K562 treated with DMSO at 1 percent for 24 hours (cell line): Measurements from ENCODE around the gene CCL23. TPM values are rescaled to one million over a fixed set of nuclear protein-coding genes. Genes with fewer than 3 reads are reported as not detected.

Experiments
- total RNA-seq: library from RNA; unstranded; fragments of 300-600 nt; gene quantifications from 2 replicates; pipeline ENCODE4 v1.2.3, GENCODE V29; 2022; ENCODE audit warnings: low read depth; ENCODE audit not compliant: insufficient read depth

Gene CCL23, protein sequence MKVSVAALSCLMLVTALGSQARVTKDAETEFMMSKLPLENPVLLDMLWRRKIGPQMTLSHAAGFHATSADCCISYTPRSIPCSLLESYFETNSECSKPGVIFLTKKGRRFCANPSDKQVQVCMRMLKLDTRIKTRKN
- total RNA-seq: not detected in 2 replicates

DNA sequence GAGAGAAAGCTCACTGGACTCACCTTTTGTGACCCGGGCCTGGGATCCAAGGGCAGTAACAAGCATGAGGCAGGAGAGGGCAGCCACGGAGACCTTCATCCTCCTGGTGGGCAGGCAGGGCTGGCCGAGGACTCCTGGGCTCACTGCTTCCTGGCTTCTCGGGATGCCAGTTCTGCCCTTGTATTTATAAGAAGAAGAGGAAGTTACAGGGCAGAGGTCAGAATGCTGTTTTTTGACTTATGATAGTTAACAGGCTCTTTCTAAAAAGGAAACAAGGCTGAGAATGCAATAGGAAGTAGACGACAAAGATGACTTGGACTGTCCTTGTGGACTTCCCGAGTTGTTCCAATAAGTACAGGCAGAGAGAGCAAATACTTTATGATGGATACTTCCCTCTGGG is at the start of gene CCL23:
TSS of gene CCL23 (minus strand) at position 174 of the 400 bp plus-strand sequence. CDS start at position 99, 75 bp downstream.

GRCh38 chr17:36063786-36064541 is 46.2 kb upstream of the CCL23 start, which contains the start of gene CCL18:
CCL18 (plus strand) TSS chr17:36064272; CDS start chr17:36064343, 71 bp downstream.

GRCh38 chr17:36001110-36001771 is 16.5 kb downstream of the CCL23 start, which contains the start of gene CCL15:
CCL15 (minus strand) TSS chr17:36001553; CDS start chr17:36001492, 61 bp downstream.

GRCh38 chr17:35986643-35987042 is 31.1 kb downstream of the CCL23 start, which contains the start of gene CCL14:
CCL14 (minus strand) TSS chr17:35986729; CDS start chr17:35986649, 80 bp downstream.

GRCh38 chr17:35981246-35981645 is 36.5 kb downstream of the CCL23 start, which contains the start of gene CCL16:
CCL16 (minus strand) TSS chr17:35981497; CDS start chr17:35981420, 77 bp downstream.

Other genes with a start within 250 kb of the CCL23 start
- not detected in 2 replicates for gene MMP28, start 222.3 kb downstream of the CCL23 start, total RNA-seq
- gene TAF15, start 208.5 kb downstream of the CCL23 start, total RNA-seq: 127 and 139 TPM in 2 replicates
- gene HEATR9, start 149.1 kb downstream of the CCL23 start, total RNA-seq: not detected in 2 replicates
- 0.53 and 0.67 TPM in 2 replicates for gene CCL5, start 137.6 kb downstream of the CCL23 start, total RNA-seq
- gene RDM1, start 87.2 kb downstream of the CCL23 start, total RNA-seq: 10.2 and 13.9 TPM in 2 replicates
- not detected in 2 replicates for gene LYZL6, start 74.3 kb downstream of the CCL23 start, total RNA-seq
- gene CCL16, start 36.5 kb downstream of the CCL23 start, total RNA-seq: not detected in 2 replicates
- not detected in 2 replicates for gene CCL14, start 31.2 kb downstream of the CCL23 start, total RNA-seq
- not detected in 2 replicates for gene CCL15, start 16.4 kb downstream of the CCL23 start, total RNA-seq
- gene CCL18, start 46.3 kb upstream of the CCL23 start, total RNA-seq: not detected in 2 replicates
- not detected in 2 replicates for gene CCL3, start 72.2 kb upstream of the CCL23 start, total RNA-seq
- gene CCL4, start 85.9 kb upstream of the CCL23 start, total RNA-seq: not detected in 2 replicates
- gene TBC1D3B, start 158.7 kb upstream of the CCL23 start, total RNA-seq: not detected in 2 replicates
- not detected in 2 replicates for gene CCL3L1, start 178.8 kb upstream of the CCL23 start, total RNA-seq
- gene CCL4L2, start 193.1 kb upstream of the CCL23 start, total RNA-seq: not detected in 2 replicates
- not detected in 2 replicates for gene TBC1D3I, start 246.6 kb upstream of the CCL23 start, total RNA-seq